Skeletal muscle tissue (tissue), 4 donors: ENCODE results near the gene ZNF567. TPM values are rescaled to one million over a fixed set of nuclear protein-coding genes. Genes with fewer than 3 reads are reported as not detected.
A peak's percentile ranks its signal among the peaks of the same experiment; 100 is the strongest.
"Not testable (repeated sequence)": the region's sequence is repeated elsewhere in the genome, so short reads cannot be mapped to it uniquely, and the experiment has no call there.

Experiments
- H3K27ac ChIP-seq: one replicate; pipeline ENCODE4 v1.7.0; 2013; ENCODE audit warnings: mild to moderate bottlenecking, low read depth, low read length, inconsistent platforms
- H3K27me3 ChIP-seq, 3 donors: one replicate each; pipeline ENCODE4 v1.7.0; 2013; ENCODE audit warnings: low read length in 3 of 3; ENCODE audit not compliant: control insufficient read depth in 3 of 3, insufficient read depth in 3 of 3
- H3K36me3 ChIP-seq, 3 donors: one replicate each; pipeline ENCODE4 v1.7.0; 2013; ENCODE audit warnings: low read length in 3 of 3; ENCODE audit not compliant: control insufficient read depth in 3 of 3, insufficient read depth in 3 of 3
- H3K4me1 ChIP-seq, 3 donors: one replicate each; pipeline ENCODE4 v1.7.0; 2013; ENCODE audit warnings: low read length in 3 of 3, mild to moderate bottlenecking in 3 of 3; ENCODE audit not compliant: control insufficient read depth in 3 of 3, insufficient read depth in 3 of 3
- H3K4me3 ChIP-seq, 3 donors: one replicate each; pipeline ENCODE4 v1.7.0; 2013; ENCODE audit warnings: low read length in 3 of 3
- H3K9ac ChIP-seq, 3 donors: one replicate each; pipeline ENCODE4 v1.7.0; 2013; ENCODE audit warnings: low read length in 3 of 3, mild to moderate bottlenecking in 3 of 3, moderate library complexity in 2 of 3, low read depth in 1 of 3
- H3K9me3 ChIP-seq, 3 donors: one replicate each; pipeline ENCODE4 v1.7.0; 2013; ENCODE audit warnings: low read length in 3 of 3; ENCODE audit not compliant: control insufficient read depth in 3 of 3
- total RNA-seq: library from RNA; depleted of rRNA; stranded (reverse); fragments of >200 nt; gene quantifications from one replicate; pipeline ENCODE4 v1.2.3, GENCODE V29; 2014
- donor health status: Osteomylitis.

ZNF567 gene
- total RNA-seq, 1 donor from 2014 or later = 7.3 TPM

GRCh38 chr19:36748431-36749275, 61.2 kb downstream of the ZNF567 start:
- Histone ChIP-seq H3K9ac (no peak overlapping the region), H3K27ac (no peak overlapping the region), H3K27me3 (no peaks in the 10 kb centered on the region), H3K36me3 (peaks cover 35 to 39% (median 36%) of the 10 kb centered on the region in 3 donors), H3K4me3 (peak overlapping the region in 2 of 3 donors; percentile 15 to 61), H3K9me3 (peaks cover 31 to 58% (median 37%) of the 10 kb centered on the region in 3 donors), H3K4me1 (no peaks in the 10 kb centered on the region)

- not testable (repeated sequence) for H3K4me1 ChIP-seq, H3K27ac ChIP-seq, H3K9ac ChIP-seq, H3K27me3 ChIP-seq
- H3K4me3 ChIP-seq = peak overlapping the region in 1 of 3 donors; percentile 40
- H3K9me3 ChIP-seq = peaks cover 32 to 58% (median 38%) of the 10 kb centered on the region in 3 donors
- H3K36me3 ChIP-seq = peaks cover 35 to 39% (median 36%) of the 10 kb centered on the region in 3 donors
Observed at GRCh38 chr19:36749613-36750012, 62.2 kb downstream of the ZNF567 start.

- Histone ChIP-seq H3K9me3 (peaks cover 32 to 61% (median 40%) of the 10 kb centered on the region in 3 donors), H3K27ac (no peak overlapping the region), H3K27me3 (no peaks in the 10 kb centered on the region), H3K4me1 (no peaks in the 10 kb centered on the region), H3K9ac (no peak overlapping the region), H3K36me3 (peaks cover 35 to 40% (median 36%) of the 10 kb centered on the region in 3 donors), H3K4me3 (peak overlapping the region in 2 of 3 donors; percentile 25 to 40)
Observed at GRCh38 chr19:36750066-36750691, 62.8 kb downstream of the ZNF567 start.

Other genes with a start within 250 kb of the ZNF567 start
- gene ZNF566, start 198.1 kb upstream of the ZNF567 start, total RNA-seq = 14.1 TPM
- 7.3 TPM for gene ZNF260, start 159.3 kb upstream of the ZNF567 start, total RNA-seq
- gene ZNF529, start 114.3 kb upstream of the ZNF567 start, total RNA-seq = 16.2 TPM
- gene ZNF382, start 82.3 kb upstream of the ZNF567 start, total RNA-seq = 15.1 TPM
- gene ZNF461, start 20.8 kb upstream of the ZNF567 start, total RNA-seq = 19.8 TPM
- 3.7 TPM for gene ZNF850, start 85.2 kb downstream of the ZNF567 start, total RNA-seq
- 9.4 TPM for gene ZNF790, start 150.8 kb downstream of the ZNF567 start, total RNA-seq
- 3.7 TPM for gene ZNF345, start 163.3 kb downstream of the ZNF567 start, total RNA-seq
- 1.6 TPM for gene ZNF829, start 228.7 kb downstream of the ZNF567 start, total RNA-seq
- 23.0 TPM for gene ZNF568, start 228.7 kb downstream of the ZNF567 start, total RNA-seq